GM23338 (cell line): ENCODE results near the gene EEPD1. TPM values are rescaled to one million over a fixed set of nuclear protein-coding genes. Genes with fewer than 3 reads are reported as not detected.

Experiments
- ATAC-seq: fragments of 200-7000 bp; cut with Tn5 transposase; 3 replicates; pipeline ENCODE4 v1.9.1; 2020
- DNase-seq: peaks from one replicate; pipeline ENCODE4 v3.0.0-alpha.2; 2015; ENCODE audit warnings: low spot score
- H2AFZ ChIP-seq: fragments of 200-600 bp; sonication (generic); 2 replicates; pipeline ENCODE4 v1.8.0; 2016; ENCODE audit warnings: antibody characterized with exemption, mild to moderate bottlenecking, moderate library complexity
- H3F3A ChIP-seq: fragments of 200-600 bp; sonication (generic); replicated peaks from 2 replicates; pipeline ENCODE4 v1.8.0; 2017; ENCODE audit warnings: antibody characterized with exemption, mixed run types, low read depth
- H3K27ac ChIP-seq: fragments of 200-600 bp; sonication (generic); 2 replicates; pipeline ENCODE4 v1.6.1; 2016; ENCODE audit warnings: low read depth
- H3K27me3 ChIP-seq: fragments of 200-600 bp; sonication (generic); 2 replicates; pipeline ENCODE4 v1.8.0; 2016; ENCODE audit warnings: mild to moderate bottlenecking, mixed run types, moderate library complexity; ENCODE audit not compliant: insufficient read depth
- H3K36me3 ChIP-seq: fragments of 200-600 bp; sonication (generic); 2 replicates; pipeline ENCODE4 v1.8.0; 2016; ENCODE audit warnings: mild to moderate bottlenecking; ENCODE audit not compliant: insufficient read depth
- H3K4me1 ChIP-seq: fragments of 200-600 bp; sonication (generic); 2 replicates; pipeline ENCODE4 v1.8.0; 2016; ENCODE audit warnings: mild to moderate bottlenecking, moderate library complexity; ENCODE audit not compliant: insufficient read depth
- H3K4me2 ChIP-seq: fragments of 200-600 bp; sonication (generic); 2 replicates; pipeline ENCODE4 v1.7.1; 2017; ENCODE audit warnings: mixed run types
- H3K4me3 ChIP-seq: fragments of 200-600 bp; sonication (generic); 2 replicates; pipeline ENCODE4 v1.6.1; 2016; ENCODE audit warnings: mixed run types
- H3K79me2 ChIP-seq: fragments of 200-600 bp; sonication (generic); replicated peaks from 2 replicates; pipeline ENCODE4 v1.8.0; 2017; ENCODE audit warnings: mild to moderate bottlenecking; ENCODE audit not compliant: insufficient read depth
- H3K9me2 ChIP-seq: fragments of 200-600 bp; sonication (generic); 2 replicates; pipeline ENCODE4 v1.8.0; 2017; ENCODE audit not compliant: insufficient read depth
- H4K20me1 ChIP-seq: fragments of 200-600 bp; sonication (generic); replicated peaks from 2 replicates; pipeline ENCODE4 v1.8.0; 2017; ENCODE audit warnings: mild to moderate bottlenecking; ENCODE audit not compliant: insufficient read depth
- H3K27ac Mint-ChIP-seq: 2 replicates; pipeline ENCODE4 v1.8.0; 2020; ENCODE audit warnings: inconsistent platforms, mild to moderate bottlenecking, moderate library complexity, mixed read lengths
- H3K27me3 Mint-ChIP-seq: 3 replicates; pipeline ENCODE4 v1.8.0; 2022; ENCODE audit warnings: low read depth, mild to moderate bottlenecking, moderate library complexity, mixed read lengths, inconsistent platforms; ENCODE audit not compliant: insufficient read depth, poor library complexity
- H3K36me3 Mint-ChIP-seq: 3 replicates; pipeline ENCODE4 v1.8.0; 2021; ENCODE audit warnings: low read depth, mild to moderate bottlenecking, inconsistent platforms, moderate library complexity, mixed read lengths
- H3K4me1 Mint-ChIP-seq: 3 replicates; pipeline ENCODE4 v1.8.0; 2020; ENCODE audit warnings: mild to moderate bottlenecking, inconsistent platforms, mixed read lengths
- H3K4me3 Mint-ChIP-seq: 3 replicates; pipeline ENCODE4 v1.8.0; 2021; ENCODE audit warnings: moderate library complexity, mild to moderate bottlenecking, inconsistent platforms, mixed read lengths
- H3K9me3 Mint-ChIP-seq: 3 replicates; pipeline ENCODE4 v1.8.0; 2020; ENCODE audit warnings: moderate library complexity, mild to moderate bottlenecking, inconsistent platforms, mixed read lengths
- CREB1 ChIP-seq: fragments of 250-450 bp; sonication (Bioruptor Pico); IDR thresholded peaks from 2 replicates; pipeline ENCODE4 v1.5.0; 2020; ENCODE audit warnings: low read depth, mild to moderate bottlenecking, moderate library complexity
- EZH2 ChIP-seq: fragments of 200-600 bp; sonication (generic); IDR thresholded peaks from one replicate; pipeline ENCODE4 v1.8.0; 2017; ENCODE audit warnings: antibody characterized with exemption, mild to moderate bottlenecking, low read depth; ENCODE audit not compliant: unreplicated experiment
- EZH2phosphoT487 ChIP-seq: fragments of 200-600 bp; sonication (generic); IDR thresholded peaks from one replicate; pipeline ENCODE4 v1.8.1; 2018; ENCODE audit warnings: antibody characterized with exemption; ENCODE audit not compliant: unreplicated experiment
- JUNB ChIP-seq: IDR thresholded peaks from one replicate; pipeline ENCODE4 v1.6.1; 2016; ENCODE audit warnings: antibody characterized with exemption; ENCODE audit not compliant: unreplicated experiment
- NANOG ChIP-seq: IDR thresholded peaks from 2 replicates; pipeline ENCODE4 v1.6.1; 2016; ENCODE audit warnings: antibody characterized with exemption, borderline replicate concordance
- POLR2AphosphoS5 ChIP-seq: IDR thresholded peaks from 2 replicates; pipeline ENCODE4 v1.6.1; 2016; ENCODE audit warnings: antibody characterized with exemption, low read depth
- STAT1 ChIP-seq: IDR thresholded peaks from one replicate; pipeline ENCODE4 v1.6.1; 2016; ENCODE audit warnings: antibody characterized with exemption; ENCODE audit not compliant: unreplicated experiment
- ZNF114 ChIP-seq: fragments of 250-450 bp; sonication (Bioruptor Pico); IDR thresholded peaks from 2 replicates; pipeline ENCODE4 v1.5.0; 2020; ENCODE audit warnings: mild to moderate bottlenecking, moderate library complexity
- ZNF331 ChIP-seq: fragments of 250-450 bp; sonication (Bioruptor Pico); IDR thresholded peaks from 2 replicates; pipeline ENCODE4 v1.5.0; 2020; ENCODE audit warnings: low read depth, mild to moderate bottlenecking, moderate library complexity
- polyA plus RNA-seq: library from polyadenylated mRNA; unstranded; fragments of >200 nt; fragmentation: Nextera tagmentation; extraction: Ambion mirVana; gene quantifications from 2 replicates; pipeline ENCODE4 v1.2.1, GENCODE V29; 2016
- total RNA-seq: library from RNA; depleted of rRNA; stranded (reverse); fragments of >200 nt; shearing (Covaris generic); gene quantifications from 2 replicates; pipeline ENCODE4 v1.2.3, GENCODE V29; 2014
- TF ChIP-seq, protein P1 (sequence below): fragments of 250-450 bp; sonication (Bioruptor Pico); IDR thresholded peaks from 2 replicates; pipeline ENCODE4 v1.5.0; 2020; ENCODE audit warnings: mild to moderate bottlenecking, moderate library complexity
- TF ChIP-seq, protein P2 (sequence below): IDR thresholded peaks from 2 replicates; pipeline ENCODE4 v1.6.1; 2016; ENCODE audit warnings: antibody characterized with exemption
- TF ChIP-seq, protein P3 (sequence below), 2 experiments: fragments of 200-600 bp in 1 of 2; sonication (generic) in 1 of 2; conservative IDR thresholded peaks; 2 replicates each; pipeline versions ENCODE4 v1.5.1 to v1.6.1; 2016 to 2017; ENCODE audit warnings: antibody characterized with exemption in 2 of 2, low read depth in 2 of 2, mild to moderate bottlenecking in 2 of 2, moderate library complexity in 1 of 2
- TF ChIP-seq, protein P4 (sequence below): IDR thresholded peaks from one replicate; pipeline ENCODE4 v1.6.1; 2018; ENCODE audit warnings: antibody characterized with exemption; ENCODE audit not compliant: unreplicated experiment

Gene EEPD1
- total and polyA plus RNA-seq, 2 experiments from 2014 or later = 4.1 to 17.1 TPM

DNA sequence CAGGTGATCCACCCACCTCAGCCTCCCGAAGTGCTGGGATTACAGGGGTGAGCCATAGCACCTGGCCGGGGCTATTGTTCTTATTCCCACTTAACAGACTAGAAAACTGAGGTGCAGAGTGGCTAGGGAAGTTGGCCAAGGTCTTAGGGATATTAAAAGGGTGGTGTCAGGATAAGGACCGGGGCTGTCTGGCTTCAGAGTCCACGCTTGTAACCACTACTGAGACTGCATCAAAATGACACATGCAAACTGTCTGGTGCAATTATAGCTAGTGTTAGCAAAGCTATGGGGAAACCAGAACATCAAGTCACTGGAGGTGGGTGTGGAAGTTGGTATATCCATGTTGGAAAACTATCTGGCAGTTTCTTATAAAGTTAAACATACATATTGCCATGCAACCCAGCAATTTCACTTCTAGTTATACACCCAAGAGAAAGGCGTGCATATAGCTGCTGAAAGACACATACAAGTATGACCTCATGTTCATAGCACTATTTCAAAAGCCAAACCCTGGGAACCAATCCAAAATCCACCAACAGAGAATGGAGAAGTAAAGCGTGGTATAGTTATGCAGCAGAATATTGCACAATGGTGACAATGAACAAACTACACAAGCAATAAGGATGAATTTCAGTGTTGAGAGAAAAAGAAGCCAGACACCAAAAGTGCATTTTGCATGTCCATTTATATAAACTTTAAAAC is 33.9 kb upstream of the EEPD1 start:
- Histone ChIP-seq H3K36me3 (no peaks in the 10 kb centered on the region), H3K4me2 (no peak overlapping the region), H3K4me3 (no peak overlapping the region), H3K27me3 (no peaks in the 10 kb centered on the region), H4K20me1 (no peaks in the 10 kb centered on the region), H2AFZ (no peak overlapping the region), H3K4me1 (no peaks in the 10 kb centered on the region), H3F3A (no peaks in the 10 kb centered on the region), H3K79me2 (no peaks in the 10 kb centered on the region), H3K9me2 (no peaks in the 10 kb centered on the region), H3K27ac (no peak overlapping the region)
- no peak overlapping the region for H3K4me3 Mint-ChIP-seq
- peaks cover 4% of the 10 kb centered on the region; the same call in 2 of the 3 replicates for H3K4me1 Mint-ChIP-seq
- DNase-seq = no peak
- peaks cover 6% of the 10 kb centered on the region; the same call in 2 of the 3 replicates for H3K9me3 Mint-ChIP-seq
- no peak overlapping the region for H3K27ac Mint-ChIP-seq
- no peak for ATAC-seq
- H3K27me3 Mint-ChIP-seq = peaks cover 3% of the 10 kb centered on the region
- TF ChIP-seq, protein P1, sequence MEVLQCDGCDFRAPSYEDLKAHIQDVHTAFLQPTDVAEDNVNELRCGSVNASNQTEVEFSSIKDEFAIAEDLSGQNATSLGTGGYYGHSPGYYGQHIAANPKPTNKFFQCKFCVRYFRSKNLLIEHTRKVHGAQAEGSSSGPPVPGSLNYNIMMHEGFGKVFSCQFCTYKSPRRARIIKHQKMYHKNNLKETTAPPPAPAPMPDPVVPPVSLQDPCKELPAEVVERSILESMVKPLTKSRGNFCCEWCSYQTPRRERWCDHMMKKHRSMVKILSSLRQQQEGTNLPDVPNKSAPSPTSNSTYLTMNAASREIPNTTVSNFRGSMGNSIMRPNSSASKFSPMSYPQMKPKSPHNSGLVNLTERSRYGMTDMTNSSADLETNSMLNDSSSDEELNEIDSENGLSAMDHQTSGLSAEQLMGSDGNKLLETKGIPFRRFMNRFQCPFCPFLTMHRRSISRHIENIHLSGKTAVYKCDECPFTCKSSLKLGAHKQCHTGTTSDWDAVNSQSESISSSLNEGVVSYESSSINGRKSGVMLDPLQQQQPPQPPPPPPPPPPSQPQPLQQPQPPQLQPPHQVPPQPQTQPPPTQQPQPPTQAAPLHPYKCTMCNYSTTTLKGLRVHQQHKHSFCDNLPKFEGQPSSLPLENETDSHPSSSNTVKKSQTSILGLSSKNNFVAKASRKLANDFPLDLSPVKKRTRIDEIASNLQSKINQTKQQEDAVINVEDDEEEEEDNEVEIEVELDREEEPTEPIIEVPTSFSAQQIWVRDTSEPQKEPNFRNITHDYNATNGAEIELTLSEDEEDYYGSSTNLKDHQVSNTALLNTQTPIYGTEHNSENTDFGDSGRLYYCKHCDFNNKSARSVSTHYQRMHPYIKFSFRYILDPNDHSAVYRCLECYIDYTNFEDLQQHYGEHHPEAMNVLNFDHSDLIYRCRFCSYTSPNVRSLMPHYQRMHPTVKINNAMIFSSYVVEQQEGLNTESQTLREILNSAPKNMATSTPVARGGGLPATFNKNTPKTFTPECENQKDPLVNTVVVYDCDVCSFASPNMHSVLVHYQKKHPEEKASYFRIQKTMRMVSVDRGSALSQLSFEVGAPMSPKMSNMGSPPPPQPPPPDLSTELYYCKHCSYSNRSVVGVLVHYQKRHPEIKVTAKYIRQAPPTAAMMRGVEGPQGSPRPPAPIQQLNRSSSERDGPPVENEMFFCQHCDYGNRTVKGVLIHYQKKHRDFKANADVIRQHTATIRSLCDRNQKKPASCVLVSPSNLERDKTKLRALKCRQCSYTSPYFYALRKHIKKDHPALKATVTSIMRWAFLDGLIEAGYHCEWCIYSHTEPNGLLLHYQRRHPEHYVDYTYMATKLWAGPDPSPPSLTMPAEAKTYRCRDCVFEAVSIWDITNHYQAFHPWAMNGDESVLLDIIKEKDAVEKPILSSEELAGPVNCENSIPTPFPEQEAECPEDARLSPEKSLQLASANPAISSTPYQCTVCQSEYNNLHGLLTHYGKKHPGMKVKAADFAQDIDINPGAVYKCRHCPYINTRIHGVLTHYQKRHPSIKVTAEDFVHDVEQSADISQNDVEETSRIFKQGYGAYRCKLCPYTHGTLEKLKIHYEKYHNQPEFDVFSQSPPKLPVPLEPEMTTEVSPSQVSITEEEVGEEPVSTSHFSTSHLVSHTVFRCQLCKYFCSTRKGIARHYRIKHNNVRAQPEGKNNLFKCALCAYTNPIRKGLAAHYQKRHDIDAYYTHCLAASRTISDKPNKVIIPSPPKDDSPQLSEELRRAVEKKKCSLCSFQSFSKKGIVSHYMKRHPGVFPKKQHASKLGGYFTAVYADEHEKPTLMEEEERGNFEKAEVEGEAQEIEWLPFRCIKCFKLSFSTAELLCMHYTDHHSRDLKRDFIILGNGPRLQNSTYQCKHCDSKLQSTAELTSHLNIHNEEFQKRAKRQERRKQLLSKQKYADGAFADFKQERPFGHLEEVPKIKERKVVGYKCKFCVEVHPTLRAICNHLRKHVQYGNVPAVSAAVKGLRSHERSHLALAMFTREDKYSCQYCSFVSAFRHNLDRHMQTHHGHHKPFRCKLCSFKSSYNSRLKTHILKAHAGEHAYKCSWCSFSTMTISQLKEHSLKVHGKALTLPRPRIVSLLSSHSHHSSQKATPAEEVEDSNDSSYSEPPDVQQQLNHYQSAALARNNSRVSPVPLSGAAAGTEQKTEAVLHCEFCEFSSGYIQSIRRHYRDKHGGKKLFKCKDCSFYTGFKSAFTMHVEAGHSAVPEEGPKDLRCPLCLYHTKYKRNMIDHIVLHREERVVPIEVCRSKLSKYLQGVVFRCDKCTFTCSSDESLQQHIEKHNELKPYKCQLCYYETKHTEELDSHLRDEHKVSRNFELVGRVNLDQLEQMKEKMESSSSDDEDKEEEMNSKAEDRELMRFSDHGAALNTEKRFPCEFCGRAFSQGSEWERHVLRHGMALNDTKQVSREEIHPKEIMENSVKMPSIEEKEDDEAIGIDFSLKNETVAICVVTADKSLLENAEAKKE (CRISPR knock-in tag) = no peak
- TF ChIP-seq JUNB = no peak
- TF ChIP-seq, protein P2, sequence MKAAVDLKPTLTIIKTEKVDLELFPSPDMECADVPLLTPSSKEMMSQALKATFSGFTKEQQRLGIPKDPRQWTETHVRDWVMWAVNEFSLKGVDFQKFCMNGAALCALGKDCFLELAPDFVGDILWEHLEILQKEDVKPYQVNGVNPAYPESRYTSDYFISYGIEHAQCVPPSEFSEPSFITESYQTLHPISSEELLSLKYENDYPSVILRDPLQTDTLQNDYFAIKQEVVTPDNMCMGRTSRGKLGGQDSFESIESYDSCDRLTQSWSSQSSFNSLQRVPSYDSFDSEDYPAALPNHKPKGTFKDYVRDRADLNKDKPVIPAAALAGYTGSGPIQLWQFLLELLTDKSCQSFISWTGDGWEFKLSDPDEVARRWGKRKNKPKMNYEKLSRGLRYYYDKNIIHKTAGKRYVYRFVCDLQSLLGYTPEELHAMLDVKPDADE = no peak
- no peak for TF ChIP-seq CREB1
- no peak for TF ChIP-seq EZH2
- TF ChIP-seq NANOG = no peak
- TF ChIP-seq ZNF331 = no peak
- no peak for TF ChIP-seq STAT1
- TF ChIP-seq, protein P3, sequence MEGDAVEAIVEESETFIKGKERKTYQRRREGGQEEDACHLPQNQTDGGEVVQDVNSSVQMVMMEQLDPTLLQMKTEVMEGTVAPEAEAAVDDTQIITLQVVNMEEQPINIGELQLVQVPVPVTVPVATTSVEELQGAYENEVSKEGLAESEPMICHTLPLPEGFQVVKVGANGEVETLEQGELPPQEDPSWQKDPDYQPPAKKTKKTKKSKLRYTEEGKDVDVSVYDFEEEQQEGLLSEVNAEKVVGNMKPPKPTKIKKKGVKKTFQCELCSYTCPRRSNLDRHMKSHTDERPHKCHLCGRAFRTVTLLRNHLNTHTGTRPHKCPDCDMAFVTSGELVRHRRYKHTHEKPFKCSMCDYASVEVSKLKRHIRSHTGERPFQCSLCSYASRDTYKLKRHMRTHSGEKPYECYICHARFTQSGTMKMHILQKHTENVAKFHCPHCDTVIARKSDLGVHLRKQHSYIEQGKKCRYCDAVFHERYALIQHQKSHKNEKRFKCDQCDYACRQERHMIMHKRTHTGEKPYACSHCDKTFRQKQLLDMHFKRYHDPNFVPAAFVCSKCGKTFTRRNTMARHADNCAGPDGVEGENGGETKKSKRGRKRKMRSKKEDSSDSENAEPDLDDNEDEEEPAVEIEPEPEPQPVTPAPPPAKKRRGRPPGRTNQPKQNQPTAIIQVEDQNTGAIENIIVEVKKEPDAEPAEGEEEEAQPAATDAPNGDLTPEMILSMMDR (conservative IDR thresholded peaks at IDR 0.05; ENCODE audit: low read depth in 2 of 2) = no peak
- no peak for TF ChIP-seq POLR2AphosphoS5
- no peak for TF ChIP-seq EZH2phosphoT487
- no peak for TF ChIP-seq ZNF114
- TF ChIP-seq, protein P4, sequence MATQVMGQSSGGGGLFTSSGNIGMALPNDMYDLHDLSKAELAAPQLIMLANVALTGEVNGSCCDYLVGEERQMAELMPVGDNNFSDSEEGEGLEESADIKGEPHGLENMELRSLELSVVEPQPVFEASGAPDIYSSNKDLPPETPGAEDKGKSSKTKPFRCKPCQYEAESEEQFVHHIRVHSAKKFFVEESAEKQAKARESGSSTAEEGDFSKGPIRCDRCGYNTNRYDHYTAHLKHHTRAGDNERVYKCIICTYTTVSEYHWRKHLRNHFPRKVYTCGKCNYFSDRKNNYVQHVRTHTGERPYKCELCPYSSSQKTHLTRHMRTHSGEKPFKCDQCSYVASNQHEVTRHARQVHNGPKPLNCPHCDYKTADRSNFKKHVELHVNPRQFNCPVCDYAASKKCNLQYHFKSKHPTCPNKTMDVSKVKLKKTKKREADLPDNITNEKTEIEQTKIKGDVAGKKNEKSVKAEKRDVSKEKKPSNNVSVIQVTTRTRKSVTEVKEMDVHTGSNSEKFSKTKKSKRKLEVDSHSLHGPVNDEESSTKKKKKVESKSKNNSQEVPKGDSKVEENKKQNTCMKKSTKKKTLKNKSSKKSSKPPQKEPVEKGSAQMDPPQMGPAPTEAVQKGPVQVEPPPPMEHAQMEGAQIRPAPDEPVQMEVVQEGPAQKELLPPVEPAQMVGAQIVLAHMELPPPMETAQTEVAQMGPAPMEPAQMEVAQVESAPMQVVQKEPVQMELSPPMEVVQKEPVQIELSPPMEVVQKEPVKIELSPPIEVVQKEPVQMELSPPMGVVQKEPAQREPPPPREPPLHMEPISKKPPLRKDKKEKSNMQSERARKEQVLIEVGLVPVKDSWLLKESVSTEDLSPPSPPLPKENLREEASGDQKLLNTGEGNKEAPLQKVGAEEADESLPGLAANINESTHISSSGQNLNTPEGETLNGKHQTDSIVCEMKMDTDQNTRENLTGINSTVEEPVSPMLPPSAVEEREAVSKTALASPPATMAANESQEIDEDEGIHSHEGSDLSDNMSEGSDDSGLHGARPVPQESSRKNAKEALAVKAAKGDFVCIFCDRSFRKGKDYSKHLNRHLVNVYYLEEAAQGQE = no peak
- no peaks in the 10 kb centered on the region; the same call in 2 of the 3 replicates for H3K36me3 Mint-ChIP-seq
